Renal cortical epithelial cell (primary cell): ENCODE measurements around the gene NCK2. TPM values are rescaled to one million over a fixed set of nuclear protein-coding genes. Genes with fewer than 3 reads are reported as not detected.

Experiments used
- DNase-seq: peaks from one replicate; pipeline ENCODE4 v3.0.0-alpha.2; 2011; ENCODE audit warnings: low read depth
- total RNA-seq: library from RNA; depleted of rRNA; stranded (reverse); fragments of >200 nt; gene quantifications from 2 replicates; pipeline ENCODE4 v1.2.3, GENCODE V29; 2014

The NCK2 gene
- total RNA-seq, 1 donor from 2014 or later = 65.0 TPM

GRCh38 chr2:105777031-105777482 lies 32.3 kb downstream of the NCK2 start:
- DNase-seq = no peak

DNA sequence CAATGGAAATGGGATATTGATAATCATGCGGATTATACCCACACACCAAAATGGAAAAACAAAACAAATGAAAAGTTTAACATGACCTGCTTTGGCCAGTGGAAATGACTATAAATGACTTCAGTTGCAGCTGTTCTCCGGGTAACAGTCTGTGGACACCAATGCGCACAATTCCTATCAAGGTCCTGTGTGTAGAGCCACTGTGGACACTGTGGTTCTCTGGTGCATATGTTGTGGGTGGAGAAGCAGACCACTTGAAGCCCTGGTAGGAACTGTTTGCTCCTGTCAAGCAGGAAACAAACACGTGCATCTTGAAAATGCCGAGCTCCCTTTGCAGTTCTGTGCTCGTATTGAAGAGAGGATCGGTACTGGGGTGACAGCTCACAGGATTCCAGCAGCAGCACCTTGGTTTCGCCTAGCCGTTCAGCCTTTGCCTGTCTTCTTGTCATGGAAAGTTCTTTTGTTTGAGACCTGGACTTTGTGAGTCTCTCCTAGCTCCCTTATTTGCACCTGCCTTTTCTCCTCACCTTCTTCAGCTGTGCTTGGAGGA lies 32.9 kb downstream of the NCK2 start:
- no peak for DNase-seq

- DNase-seq = no peak
Measured at GRCh38 chr2:105778080-105778607, 33.4 kb downstream of the NCK2 start.

GRCh38 chr2:105779394-105779793 lies 34.7 kb downstream of the NCK2 start:
- no peak for DNase-seq

GRCh38 chr2:105780606-105781005 lies 35.9 kb downstream of the NCK2 start:
- DNase-seq = peak; percentile 21

DNA sequence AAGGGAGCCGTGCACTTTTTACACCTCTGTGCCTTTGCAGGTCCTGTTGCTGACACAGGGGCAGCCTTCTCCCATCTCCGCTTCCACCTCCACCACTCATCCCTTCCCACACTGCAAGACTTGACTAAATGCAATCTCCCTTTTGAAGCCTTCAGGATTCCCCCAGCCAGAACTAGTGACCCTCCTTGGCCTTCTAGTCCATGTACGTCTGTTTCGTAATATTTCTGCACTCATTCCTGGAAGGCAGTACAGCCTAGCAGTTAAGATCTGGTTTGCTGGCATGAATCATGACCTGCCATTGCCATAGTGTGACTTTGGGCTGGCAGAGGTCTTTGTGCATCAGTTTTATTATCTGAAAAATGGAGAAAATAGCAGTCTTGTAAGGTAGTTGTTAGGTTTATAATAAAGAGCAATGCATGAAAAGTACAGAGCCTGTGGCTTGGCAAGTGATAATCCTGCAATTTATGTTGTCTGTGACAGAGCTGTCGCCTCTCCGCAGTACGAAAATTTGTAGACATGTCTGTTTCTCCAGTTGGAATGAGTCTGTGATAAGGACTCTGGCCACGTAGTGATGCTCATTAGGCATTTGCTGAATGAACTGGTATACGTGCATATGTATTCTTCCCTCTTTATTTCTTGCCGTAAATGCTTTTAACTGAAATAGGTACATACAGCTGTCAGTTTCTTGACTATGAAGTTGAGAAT lies 36.7 kb downstream of the NCK2 start:
- DNase-seq = peak; percentile 76

GRCh38 chr2:105782123-105782522 lies 37.4 kb downstream of the NCK2 start:
- DNase-seq = no peak

GRCh38 chr2:105782646-105783045 lies 37.9 kb downstream of the NCK2 start:
- DNase-seq = no peak

- no peak for DNase-seq
Measured at GRCh38 chr2:105783151-105783738, 38.5 kb downstream of the NCK2 start.

GRCh38 chr2:105783972-105784371 lies 39.3 kb downstream of the NCK2 start:
- DNase-seq = no peak

DNA sequence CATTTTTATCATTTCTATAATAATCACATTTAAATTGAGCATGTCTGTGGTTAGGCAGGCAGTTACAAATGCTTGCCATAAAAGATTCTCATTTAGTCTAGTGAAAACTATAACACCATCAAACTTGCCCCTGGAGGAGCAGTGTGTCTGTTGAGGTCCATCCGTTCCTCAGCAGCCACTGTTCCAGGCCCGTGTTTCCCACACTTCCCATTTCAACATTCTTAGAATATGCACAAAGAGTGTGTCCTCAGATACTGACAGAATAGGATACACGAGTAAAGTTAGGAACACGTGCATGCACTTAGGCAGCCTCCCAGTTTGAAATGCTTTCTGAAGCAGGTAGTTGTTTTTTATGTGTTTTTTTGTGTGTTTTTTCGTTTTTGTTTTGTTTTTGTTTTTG lies 39.9 kb downstream of the NCK2 start:
- DNase-seq = no peak

- DNase-seq = no peak
Measured at GRCh38 chr2:105785095-105785847, 40.6 kb downstream of the NCK2 start.

GRCh38 chr2:105786231-105787230 lies 41.8 kb downstream of the NCK2 start:
- DNase-seq = no peak

DNA sequence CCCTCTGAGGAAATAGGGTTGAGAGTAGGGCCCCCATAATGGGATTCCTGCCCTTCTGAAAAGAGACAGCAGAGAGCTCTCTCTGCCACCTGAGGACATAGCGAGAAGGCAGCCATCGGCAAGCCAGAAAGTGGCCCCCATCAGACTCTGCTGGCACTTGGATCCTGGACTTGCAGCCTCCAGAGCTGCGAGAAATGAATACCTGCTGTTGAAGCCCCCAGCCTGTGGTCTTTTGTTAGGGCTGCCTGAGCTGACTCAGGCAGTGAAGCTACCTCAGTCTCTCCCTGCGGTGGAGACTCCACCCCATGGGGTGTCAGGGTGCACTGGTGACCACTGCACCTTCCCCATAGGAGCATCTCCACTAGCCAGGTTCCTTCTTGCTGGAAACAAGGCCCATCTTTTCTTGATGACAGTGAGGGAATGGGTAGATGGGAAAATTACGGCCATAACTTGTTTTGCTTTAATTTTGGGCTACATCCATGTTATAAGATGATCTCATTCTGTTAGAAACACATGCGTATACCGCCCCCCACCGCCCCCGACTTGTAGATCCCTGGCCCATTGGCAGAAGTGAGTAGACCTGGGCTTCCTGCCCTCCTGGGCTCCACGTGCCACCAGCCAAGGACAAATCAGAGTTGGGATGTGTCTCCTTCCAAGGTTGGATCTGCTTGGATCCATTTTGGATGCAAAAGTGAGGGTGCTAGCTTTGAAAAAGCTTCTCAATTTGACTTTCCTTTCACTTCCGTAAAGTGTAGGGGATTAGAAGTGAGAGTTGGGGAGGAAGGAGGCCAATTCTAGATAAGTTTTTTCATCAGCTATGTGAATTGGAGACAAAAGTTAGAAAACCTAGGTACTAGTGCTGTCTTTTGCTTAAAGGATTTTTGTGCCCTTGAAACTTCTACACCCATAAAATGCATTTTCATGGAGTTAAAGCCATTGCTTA lies 42.9 kb downstream of the NCK2 start:
- no peak for DNase-seq

DNA sequence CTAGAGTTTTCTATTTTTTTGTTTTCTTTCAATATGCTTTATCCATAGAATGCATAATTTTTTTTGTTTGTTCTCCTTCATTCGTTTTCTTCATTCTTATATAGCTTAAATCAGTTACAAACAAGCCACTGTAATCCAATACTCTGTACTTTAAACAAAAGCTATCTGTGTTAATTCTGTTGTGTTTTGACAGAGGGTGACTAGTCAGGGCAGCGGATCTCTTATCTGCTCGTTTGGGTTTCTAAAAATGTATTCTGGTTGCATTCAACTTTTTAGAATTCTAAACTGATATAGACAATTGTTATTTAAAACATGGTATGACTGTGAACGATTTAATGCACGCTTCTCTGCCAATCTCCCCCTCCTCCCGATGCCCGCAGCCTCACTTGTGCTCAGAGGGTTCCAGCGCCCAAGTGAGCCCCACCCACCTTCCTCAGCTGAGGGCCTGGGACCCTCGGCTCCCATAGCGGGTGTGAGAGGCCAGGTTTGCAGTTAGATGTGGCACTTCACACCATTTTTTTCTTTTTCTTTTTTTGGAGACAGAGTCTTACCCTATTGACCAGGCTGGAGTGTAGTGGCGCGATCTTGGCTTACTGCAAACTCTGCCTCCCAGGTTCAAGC lies 44.1 kb downstream of the NCK2 start:
- DNase-seq = no peak

GRCh38 chr2:105789745-105790460 lies 45.2 kb downstream of the NCK2 start:
- peak; percentile 69 for DNase-seq

DNA sequence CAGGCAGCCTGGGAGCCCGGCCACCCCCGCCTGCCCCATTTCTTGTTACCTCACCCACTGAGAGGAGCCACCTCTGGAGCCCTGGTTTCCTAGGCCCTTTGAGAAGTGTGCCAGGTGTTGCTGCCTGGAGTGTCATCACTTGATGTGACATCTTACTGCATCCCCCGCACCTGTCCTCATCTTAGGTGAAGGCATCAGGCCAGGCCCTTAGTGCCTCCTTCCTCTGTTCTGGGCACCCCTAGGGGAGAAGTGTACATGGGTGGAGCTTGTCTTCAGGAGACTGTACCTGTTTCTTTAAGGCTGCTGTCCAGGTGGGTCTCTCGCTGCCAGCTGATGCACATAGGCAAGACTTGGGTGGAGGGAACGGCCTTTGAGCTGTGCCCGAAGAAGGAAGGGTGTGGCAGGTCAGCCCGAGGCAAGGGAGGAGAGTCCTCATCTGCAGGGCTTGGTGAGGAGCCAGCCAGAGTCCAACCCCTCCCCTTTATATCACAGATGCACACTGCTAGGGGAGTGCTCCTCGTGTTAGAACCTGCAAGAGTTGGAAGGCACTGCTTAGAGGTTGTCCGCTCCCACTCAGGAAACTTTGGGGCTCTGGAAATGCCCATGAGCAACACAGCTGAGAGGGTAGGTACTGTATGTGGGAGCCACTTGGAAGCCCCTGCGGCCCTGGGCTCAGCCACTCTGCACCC lies 45.9 kb downstream of the NCK2 start:
- no peak for DNase-seq

GRCh38 chr2:105791229-105791628 lies 46.5 kb downstream of the NCK2 start:
- DNase-seq = no peak
